SK-N-SH treated with all-trans-retinoic acid at 6 μM for 48 hours (cell line): ENCODE measurements around the gene SI.
"Not testable (repeated sequence)": the region's sequence is repeated elsewhere in the genome, so short reads cannot be mapped to it uniquely, and the experiment has no call there.

Source experiments
- ATAC-seq: fragments of 200-7000 bp; cut with Tn5 transposase; 3 replicates; pipeline ENCODE4 v1.9.1; 2020; ENCODE audit warnings: mild to moderate bottlenecking, moderate library complexity
- ARNTL ChIP-seq: fragments of 450-650 bp; formaldehyde crosslinking; IDR thresholded peaks from 2 replicates; pipeline ENCODE4 v1.5.0; 2020; ENCODE audit warnings: low read depth, mild to moderate bottlenecking, moderate library complexity, borderline replicate concordance
- BACH2 ChIP-seq: fragments of 250-450 bp; sonication (Bioruptor Pico); IDR thresholded peaks from 2 replicates; pipeline ENCODE4 v1.9.0; 2021; ENCODE audit warnings: mild to moderate bottlenecking, borderline replicate concordance
- CSDC2 ChIP-seq: fragments of 250-450 bp; sonication (Bioruptor Pico); IDR thresholded peaks from 2 replicates; pipeline ENCODE4 v1.5.0; 2020; ENCODE audit warnings: mild to moderate bottlenecking, moderate library complexity
- ESRRG ChIP-seq: fragments of 250-450 bp; sonication (Bioruptor Pico); IDR thresholded peaks from 2 replicates; pipeline ENCODE4 v1.6.1; 2021; ENCODE audit warnings: mild to moderate bottlenecking
- GLIS3 ChIP-seq: fragments of 250-450 bp; sonication (Bioruptor Pico); IDR thresholded peaks from 2 replicates; pipeline ENCODE4 v1.5.0; 2020; ENCODE audit warnings: mild to moderate bottlenecking, moderate library complexity
- ISL1 ChIP-seq: fragments of 250-450 bp; sonication (Bioruptor Pico); IDR thresholded peaks from 2 replicates; pipeline ENCODE4 v2.1.2; 2022; ENCODE audit warnings: mild to moderate bottlenecking, moderate library complexity
- OSR1 ChIP-seq: fragments of 250-450 bp; sonication (Bioruptor Pico); IDR thresholded peaks from 2 replicates; pipeline ENCODE4 v1.8.0; 2022; ENCODE audit warnings: moderate library complexity, mild to moderate bottlenecking, inconsistent platforms
- PPARA ChIP-seq: fragments of 250-450 bp; sonication (Bioruptor Pico); IDR thresholded peaks from 2 replicates; pipeline ENCODE4 v1.5.0; 2020; ENCODE audit warnings: mild to moderate bottlenecking, borderline replicate concordance
- RARB ChIP-seq: fragments of 250-450 bp; sonication (Bioruptor Pico); IDR thresholded peaks from 2 replicates; pipeline ENCODE4 v1.8.0; 2021; ENCODE audit warnings: mild to moderate bottlenecking, moderate library complexity
- SNAI2 ChIP-seq: fragments of 250-450 bp; sonication (Bioruptor Pico); IDR thresholded peaks from 2 replicates; pipeline ENCODE4 v1.5.0; 2020; ENCODE audit warnings: mild to moderate bottlenecking, moderate library complexity
- TCF4 ChIP-seq: fragments of 250-450 bp; sonication (Bioruptor Pico); IDR thresholded peaks from 2 replicates; pipeline ENCODE4 v1.8.0; 2021; ENCODE audit warnings: mild to moderate bottlenecking, moderate library complexity, borderline replicate concordance
- ZC3H10 ChIP-seq: fragments of 250-450 bp; sonication (Bioruptor Pico); IDR thresholded peaks from 2 replicates; pipeline ENCODE4 v1.5.1; 2021; ENCODE audit warnings: mild to moderate bottlenecking, moderate library complexity
- ZFP3 ChIP-seq: fragments of 250-450 bp; sonication (Bioruptor Pico); IDR thresholded peaks from 2 replicates; pipeline ENCODE4 v1.5.0; 2020; ENCODE audit warnings: mild to moderate bottlenecking, moderate library complexity
- ZFP30 ChIP-seq: fragments of 450-650 bp; formaldehyde crosslinking; IDR thresholded peaks from 2 replicates; pipeline ENCODE4 v1.5.0; 2022; ENCODE audit warnings: mild to moderate bottlenecking, moderate library complexity
- ZNF565 ChIP-seq: fragments of 450-650 bp; formaldehyde crosslinking; conservative IDR thresholded peaks from 2 replicates; pipeline ENCODE4 v1.5.0; 2020; ENCODE audit warnings: low read depth, mild to moderate bottlenecking, moderate library complexity
- ZNF70 ChIP-seq: fragments of 450-650 bp; formaldehyde crosslinking; IDR thresholded peaks from 2 replicates; pipeline ENCODE4 v1.5.0; 2020; ENCODE audit warnings: mild to moderate bottlenecking, moderate library complexity
- ZNF8 ChIP-seq: fragments of 450-650 bp; formaldehyde crosslinking; IDR thresholded peaks from 2 replicates; pipeline ENCODE4 v1.5.0; 2020; ENCODE audit warnings: mild to moderate bottlenecking, moderate library complexity
- TF ChIP-seq, protein P1 (sequence below): fragments of 250-450 bp; sonication (Bioruptor Pico); IDR thresholded peaks from 2 replicates; pipeline ENCODE4 v1.5.1; 2020; ENCODE audit warnings: low read depth, mild to moderate bottlenecking, moderate library complexity
- TF ChIP-seq, protein P2 (sequence below): fragments of 250-450 bp; sonication (Bioruptor Pico); IDR thresholded peaks from 2 replicates; pipeline ENCODE4 v1.8.0; 2021; ENCODE audit warnings: low read depth, mild to moderate bottlenecking, moderate library complexity, borderline replicate concordance
- TF ChIP-seq, protein P3 (sequence below): fragments of 250-450 bp; sonication (Bioruptor Pico); IDR thresholded peaks from 2 replicates; pipeline ENCODE4 v1.5.1; 2021; ENCODE audit warnings: mild to moderate bottlenecking, moderate library complexity
- TF ChIP-seq, protein P4 (sequence below): fragments of 250-450 bp; sonication (Bioruptor Pico); IDR thresholded peaks from 2 replicates; pipeline ENCODE4 v1.8.0; 2020; ENCODE audit warnings: mild to moderate bottlenecking, moderate library complexity, borderline replicate concordance

Gene SI

DNA sequence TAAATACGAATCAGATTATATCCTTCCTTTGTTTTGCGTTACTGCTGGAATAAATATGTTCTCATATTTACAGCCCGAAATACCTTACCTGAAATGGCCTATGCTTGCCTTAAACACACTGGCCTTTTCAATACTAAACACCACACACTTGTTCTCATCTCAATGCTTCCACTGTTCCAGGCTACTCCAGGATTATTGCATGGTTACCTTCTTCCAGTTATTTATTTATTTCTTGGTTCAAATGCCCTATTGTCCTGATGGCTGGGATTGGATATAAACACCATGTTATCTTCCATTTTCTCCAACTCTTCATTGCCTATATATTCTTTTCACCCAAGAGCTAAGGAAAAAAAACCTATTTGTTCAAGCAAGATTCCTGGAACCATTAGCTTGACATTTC is 125.3 kb downstream of the SI start:
- no peak for ATAC-seq
- TF ChIP-seq, protein P1, sequence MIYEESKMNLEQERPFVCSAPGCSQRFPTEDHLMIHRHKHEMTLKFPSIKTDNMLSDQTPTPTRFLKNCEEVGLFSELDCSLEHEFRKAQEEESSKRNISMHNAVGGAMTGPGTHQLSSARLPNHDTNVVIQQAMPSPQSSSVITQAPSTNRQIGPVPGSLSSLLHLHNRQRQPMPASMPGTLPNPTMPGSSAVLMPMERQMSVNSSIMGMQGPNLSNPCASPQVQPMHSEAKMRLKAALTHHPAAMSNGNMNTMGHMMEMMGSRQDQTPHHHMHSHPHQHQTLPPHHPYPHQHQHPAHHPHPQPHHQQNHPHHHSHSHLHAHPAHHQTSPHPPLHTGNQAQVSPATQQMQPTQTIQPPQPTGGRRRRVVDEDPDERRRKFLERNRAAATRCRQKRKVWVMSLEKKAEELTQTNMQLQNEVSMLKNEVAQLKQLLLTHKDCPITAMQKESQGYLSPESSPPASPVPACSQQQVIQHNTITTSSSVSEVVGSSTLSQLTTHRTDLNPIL (CRISPR knock-in tag), result no peak
- no peak for TF ChIP-seq PPARA (CRISPR knock-in tag)
- no peak for TF ChIP-seq ZNF70
- TF ChIP-seq, protein P2, sequence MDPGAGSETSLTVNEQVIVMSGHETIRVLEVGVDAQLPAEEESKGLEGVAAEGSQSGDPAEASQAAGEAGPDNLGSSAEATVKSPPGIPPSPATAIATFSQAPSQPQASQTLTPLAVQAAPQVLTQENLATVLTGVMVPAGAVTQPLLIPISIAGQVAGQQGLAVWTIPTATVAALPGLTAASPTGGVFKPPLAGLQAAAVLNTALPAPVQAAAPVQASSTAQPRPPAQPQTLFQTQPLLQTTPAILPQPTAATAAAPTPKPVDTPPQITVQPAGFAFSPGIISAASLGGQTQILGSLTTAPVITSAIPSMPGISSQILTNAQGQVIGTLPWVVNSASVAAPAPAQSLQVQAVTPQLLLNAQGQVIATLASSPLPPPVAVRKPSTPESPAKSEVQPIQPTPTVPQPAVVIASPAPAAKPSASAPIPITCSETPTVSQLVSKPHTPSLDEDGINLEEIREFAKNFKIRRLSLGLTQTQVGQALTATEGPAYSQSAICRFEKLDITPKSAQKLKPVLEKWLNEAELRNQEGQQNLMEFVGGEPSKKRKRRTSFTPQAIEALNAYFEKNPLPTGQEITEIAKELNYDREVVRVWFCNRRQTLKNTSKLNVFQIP (CRISPR knock-in tag), result no peak
- TF ChIP-seq, protein P3, sequence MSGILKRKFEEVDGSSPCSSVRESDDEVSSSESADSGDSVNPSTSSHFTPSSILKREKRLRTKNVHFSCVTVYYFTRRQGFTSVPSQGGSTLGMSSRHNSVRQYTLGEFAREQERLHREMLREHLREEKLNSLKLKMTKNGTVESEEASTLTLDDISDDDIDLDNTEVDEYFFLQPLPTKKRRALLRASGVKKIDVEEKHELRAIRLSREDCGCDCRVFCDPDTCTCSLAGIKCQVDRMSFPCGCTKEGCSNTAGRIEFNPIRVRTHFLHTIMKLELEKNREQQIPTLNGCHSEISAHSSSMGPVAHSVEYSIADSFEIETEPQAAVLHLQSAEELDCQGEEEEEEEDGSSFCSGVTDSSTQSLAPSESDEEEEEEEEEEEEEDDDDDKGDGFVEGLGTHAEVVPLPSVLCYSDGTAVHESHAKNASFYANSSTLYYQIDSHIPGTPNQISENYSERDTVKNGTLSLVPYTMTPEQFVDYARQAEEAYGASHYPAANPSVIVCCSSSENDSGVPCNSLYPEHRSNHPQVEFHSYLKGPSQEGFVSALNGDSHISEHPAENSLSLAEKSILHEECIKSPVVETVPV (CRISPR knock-in tag), result no peak
- no peak for TF ChIP-seq ESRRG (CRISPR knock-in tag)
- no peak for TF ChIP-seq ZC3H10
- TF ChIP-seq ZNF565 (CRISPR knock-in tag), result no peak
- no peak for TF ChIP-seq BACH2 (CRISPR knock-in tag)
- TF ChIP-seq ARNTL, result no peak
- no peak for TF ChIP-seq ZNF8
- no peak for TF ChIP-seq ZFP3

DNA sequence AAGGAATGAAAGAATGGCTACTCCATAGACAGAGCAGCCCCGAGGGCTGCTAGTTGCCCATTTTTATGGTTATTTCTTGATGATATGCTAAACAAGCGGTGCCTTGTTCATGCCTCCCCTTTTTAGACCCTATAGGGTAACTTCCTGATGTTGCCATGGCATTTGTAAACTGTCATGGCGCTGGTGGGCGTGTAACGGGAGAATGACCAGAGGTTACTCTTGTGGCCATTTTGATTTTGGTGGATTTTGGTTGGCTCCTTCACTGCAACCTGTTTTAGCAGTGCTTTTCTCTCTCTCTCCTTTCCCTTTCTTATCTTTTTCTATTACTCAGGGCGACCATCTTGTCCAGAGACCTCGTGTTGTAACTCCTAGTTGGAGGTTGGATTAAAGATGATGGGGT is 126.9 kb downstream of the SI start:
- not testable (repeated sequence) for ATAC-seq

DNA sequence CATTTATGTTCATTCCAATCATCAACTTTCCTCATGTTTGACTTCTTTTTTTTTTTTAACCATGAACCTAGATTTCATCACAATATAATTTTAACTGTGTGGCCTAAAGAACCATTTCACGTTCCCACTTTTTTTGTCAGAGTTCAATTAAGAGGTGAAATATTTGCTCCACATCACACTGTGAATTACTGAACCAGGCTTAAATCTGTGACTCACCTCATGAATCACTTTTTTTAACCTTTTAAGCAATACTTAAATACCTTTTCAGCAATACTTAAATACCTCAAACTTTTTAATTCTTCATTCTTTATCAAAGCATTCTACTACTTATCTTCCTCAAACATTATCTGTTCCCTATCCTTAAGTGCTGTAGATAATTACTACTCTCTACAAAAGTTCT is 137.6 kb downstream of the SI start:
- ATAC-seq, result no peak
- TF ChIP-seq, protein P4, sequence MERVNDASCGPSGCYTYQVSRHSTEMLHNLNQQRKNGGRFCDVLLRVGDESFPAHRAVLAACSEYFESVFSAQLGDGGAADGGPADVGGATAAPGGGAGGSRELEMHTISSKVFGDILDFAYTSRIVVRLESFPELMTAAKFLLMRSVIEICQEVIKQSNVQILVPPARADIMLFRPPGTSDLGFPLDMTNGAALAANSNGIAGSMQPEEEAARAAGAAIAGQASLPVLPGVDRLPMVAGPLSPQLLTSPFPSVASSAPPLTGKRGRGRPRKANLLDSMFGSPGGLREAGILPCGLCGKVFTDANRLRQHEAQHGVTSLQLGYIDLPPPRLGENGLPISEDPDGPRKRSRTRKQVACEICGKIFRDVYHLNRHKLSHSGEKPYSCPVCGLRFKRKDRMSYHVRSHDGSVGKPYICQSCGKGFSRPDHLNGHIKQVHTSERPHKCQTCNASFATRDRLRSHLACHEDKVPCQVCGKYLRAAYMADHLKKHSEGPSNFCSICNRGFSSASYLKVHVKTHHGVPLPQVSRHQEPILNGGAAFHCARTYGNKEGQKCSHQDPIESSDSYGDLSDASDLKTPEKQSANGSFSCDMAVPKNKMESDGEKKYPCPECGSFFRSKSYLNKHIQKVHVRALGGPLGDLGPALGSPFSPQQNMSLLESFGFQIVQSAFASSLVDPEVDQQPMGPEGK (CRISPR knock-in tag), result no peak
- TF ChIP-seq CSDC2 (CRISPR knock-in tag), result no peak
- TF ChIP-seq, protein P1 (CRISPR knock-in tag), result no peak
- TF ChIP-seq ZFP30, result no peak
- no peak for TF ChIP-seq ZFP3
- no peak for TF ChIP-seq TCF4 (CRISPR knock-in tag)
- TF ChIP-seq GLIS3 (CRISPR knock-in tag), result no peak
- no peak for TF ChIP-seq OSR1 (CRISPR knock-in tag)
- no peak for TF ChIP-seq ZNF70
- no peak for TF ChIP-seq BACH2 (CRISPR knock-in tag)
- TF ChIP-seq RARB (CRISPR knock-in tag), result no peak
- TF ChIP-seq ZNF8, result no peak
- TF ChIP-seq, protein P2 (CRISPR knock-in tag), result no peak
- TF ChIP-seq PPARA (CRISPR knock-in tag), result no peak
- TF ChIP-seq ESRRG (CRISPR knock-in tag), result no peak

DNA sequence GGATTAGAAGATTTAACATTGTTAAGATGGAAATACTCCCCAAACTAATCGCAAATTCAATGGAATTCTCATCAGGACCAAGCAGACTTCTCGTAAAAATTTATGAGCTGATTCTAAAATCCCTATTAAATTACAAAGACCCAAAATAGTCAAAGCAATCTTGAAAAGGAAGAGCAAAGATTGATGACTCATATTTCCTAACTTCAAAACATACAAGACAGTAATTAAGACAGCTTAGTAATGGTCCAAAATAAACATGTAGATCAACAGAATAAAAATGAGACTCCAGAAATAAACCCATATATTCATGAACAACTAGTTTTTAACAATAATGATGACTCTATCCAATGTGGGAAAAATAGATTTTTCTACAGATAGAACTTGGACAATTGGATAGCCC is 148.7 kb downstream of the SI start:
- ATAC-seq, result no peak
- TF ChIP-seq TCF4 (CRISPR knock-in tag), result no peak
- TF ChIP-seq CSDC2 (CRISPR knock-in tag), result no peak
- no peak for TF ChIP-seq GLIS3 (CRISPR knock-in tag)
- no peak for TF ChIP-seq ARNTL
- no peak for TF ChIP-seq ESRRG (CRISPR knock-in tag)
- TF ChIP-seq OSR1 (CRISPR knock-in tag), result no peak
- no peak for TF ChIP-seq ZC3H10
- TF ChIP-seq, protein P1 (CRISPR knock-in tag), result no peak
- TF ChIP-seq SNAI2 (CRISPR knock-in tag), result no peak
- TF ChIP-seq, protein P3 (CRISPR knock-in tag), result no peak
- TF ChIP-seq RARB (CRISPR knock-in tag), result no peak
- TF ChIP-seq ISL1, result no peak
- no peak for TF ChIP-seq ZFP30
- TF ChIP-seq, protein P4 (CRISPR knock-in tag), result no peak
